HG03066 (cell line): ENCODE results near the gene ABRACL.

Experiments
- ATAC-seq: cut with Tn5 transposase; IDR thresholded peaks from one replicate; pipeline ENCODE4 v1.9.1; 2021; ENCODE audit warnings: low read depth; ENCODE audit not compliant: unreplicated experiment

Gene ABRACL

DNA sequence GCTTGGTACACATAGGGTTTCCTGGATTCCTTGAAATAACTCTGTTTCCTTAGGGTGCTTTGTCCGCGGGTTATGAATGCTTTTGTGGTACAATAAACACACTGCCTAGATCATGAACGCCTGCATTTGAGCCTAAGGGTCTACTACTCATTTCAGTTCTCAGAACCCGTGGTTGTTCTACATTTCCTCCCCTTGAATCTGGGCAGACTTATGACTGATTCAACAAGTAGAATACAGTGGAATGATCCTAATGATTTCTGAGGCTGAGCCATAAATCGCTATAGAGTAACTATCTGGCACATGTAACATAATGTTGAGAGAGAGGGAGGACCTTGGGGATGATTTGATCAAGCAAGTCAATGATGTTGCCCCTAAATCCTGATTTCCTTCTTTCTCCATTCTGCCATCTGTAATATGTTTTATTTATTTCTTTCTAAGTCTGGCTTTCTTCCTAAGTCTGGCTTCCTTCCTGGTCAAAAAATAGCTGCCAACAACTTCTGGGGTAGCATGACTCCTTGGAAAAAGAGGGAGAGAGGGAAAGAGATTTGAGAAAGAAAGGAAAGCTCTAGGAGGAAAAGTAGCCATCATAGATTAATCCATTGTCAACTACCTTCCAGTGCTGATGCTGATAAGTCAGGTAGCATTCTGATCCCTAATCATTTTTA, 23.0 kb downstream of the ABRACL start:
- ATAC-seq = no peak

DNA sequence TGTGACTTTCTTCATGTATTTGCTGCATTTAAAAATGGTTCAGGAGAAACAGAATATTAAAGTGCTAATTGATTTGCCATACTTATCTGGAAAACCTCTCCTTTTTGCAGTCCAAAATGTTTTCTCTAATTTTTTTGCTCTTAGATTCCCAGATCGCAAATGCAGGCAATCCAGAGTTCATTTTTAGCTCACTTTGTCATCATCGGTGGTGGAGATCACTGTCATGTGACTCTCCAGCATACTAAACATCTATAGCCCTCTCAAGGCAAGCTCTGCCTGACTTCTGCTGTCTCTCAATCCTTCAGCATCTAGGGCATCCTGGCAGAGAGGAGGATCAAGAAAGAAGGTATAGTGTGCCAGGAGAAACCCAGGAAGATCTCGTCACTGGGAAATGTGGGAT, 24.8 kb downstream of the ABRACL start:
- ATAC-seq = no peak

DNA sequence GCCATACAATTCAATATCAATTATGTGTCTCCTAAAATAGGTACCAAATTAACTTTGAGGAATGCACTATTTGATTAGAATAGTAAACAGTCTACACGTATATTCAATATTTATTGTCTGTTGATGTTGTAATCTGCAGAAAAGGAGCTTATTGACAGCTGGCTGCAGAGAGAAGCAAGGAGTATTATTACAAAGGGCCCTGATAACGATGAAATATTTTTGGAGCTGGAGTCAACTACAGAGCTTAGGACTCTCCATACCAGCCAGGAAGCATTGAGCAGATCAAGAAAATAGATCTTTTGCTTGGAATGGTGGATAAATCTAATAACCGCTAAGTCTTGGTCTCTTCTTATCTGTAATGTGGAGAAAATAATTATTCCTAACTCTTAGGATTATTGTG, 25.5 kb downstream of the ABRACL start:
- ATAC-seq = no peak

DNA sequence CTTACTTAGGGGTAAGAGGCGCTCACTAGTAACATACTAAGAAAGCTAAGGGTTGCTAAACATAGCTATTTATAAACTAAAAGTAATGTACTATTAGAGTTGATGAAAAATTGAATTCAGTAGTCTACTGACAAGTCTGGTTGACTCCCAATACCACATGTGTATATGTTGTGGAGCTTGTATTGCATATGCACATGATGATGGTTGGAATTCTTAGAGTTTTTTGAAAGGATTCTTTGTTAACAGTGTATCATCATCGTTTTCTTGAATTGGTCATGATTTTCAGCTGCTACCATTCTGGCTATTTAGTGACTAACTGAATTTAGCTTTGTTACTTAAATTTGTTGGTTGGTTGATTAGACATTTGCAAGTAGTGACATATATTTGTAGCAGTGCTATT, 27.2 kb downstream of the ABRACL start:
- no peak for ATAC-seq

GRCh38 chr6:139058029-139058428, 29.5 kb downstream of the ABRACL start:
- ATAC-seq = no peak

DNA sequence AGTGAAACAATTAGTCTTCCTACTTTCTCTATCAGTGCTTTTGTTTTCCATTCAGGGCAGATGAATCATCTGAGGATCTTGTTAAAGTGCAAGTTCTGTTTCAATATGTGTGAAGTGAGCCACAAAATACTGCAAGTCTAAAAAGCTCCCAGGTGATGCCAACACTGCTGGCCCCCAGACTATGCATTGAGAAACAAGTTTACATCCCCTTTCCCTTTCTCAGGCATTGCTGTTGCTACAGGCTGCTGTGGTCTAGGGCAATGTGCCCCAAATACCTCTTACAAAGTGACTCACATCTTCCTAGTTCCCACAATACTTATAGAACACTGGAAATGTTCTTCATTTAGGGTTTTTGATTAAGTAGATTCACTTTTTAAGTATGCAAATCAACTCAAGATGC, 31.8 kb downstream of the ABRACL start:
- no peak for ATAC-seq

- ATAC-seq = no peak
Observed at GRCh38 chr6:139062932-139063646, 34.5 kb downstream of the ABRACL start.

- ATAC-seq = no peak
Observed at GRCh38 chr6:139064981-139065665, 36.6 kb downstream of the ABRACL start.

- ATAC-seq = no peak
Observed at GRCh38 chr6:139066080-139066479, 37.5 kb downstream of the ABRACL start.

GRCh38 chr6:139068846-139069245, 40.3 kb downstream of the ABRACL start:
- no peak for ATAC-seq

DNA sequence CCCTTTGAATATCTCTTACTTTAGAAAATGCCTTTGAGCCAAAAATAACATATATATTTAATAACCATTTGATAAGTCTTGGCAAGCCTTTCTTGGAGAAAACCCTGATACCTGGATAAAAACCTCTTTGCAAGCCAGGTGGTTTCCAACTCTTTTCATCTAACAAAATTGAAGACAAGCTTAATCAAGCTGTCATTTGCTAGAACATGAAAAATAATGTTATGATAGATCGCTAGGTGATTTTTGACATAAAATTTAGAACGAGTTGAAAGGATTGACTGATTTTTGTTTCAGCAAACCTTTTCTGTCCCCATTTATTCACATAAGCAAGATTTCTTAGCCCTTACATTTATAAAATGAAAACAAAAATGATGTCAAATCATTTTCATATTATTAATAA, 44.6 kb downstream of the ABRACL start:
- ATAC-seq = no peak

GRCh38 chr6:139079018-139079417, 50.5 kb downstream of the ABRACL start:
- no peak for ATAC-seq

DNA sequence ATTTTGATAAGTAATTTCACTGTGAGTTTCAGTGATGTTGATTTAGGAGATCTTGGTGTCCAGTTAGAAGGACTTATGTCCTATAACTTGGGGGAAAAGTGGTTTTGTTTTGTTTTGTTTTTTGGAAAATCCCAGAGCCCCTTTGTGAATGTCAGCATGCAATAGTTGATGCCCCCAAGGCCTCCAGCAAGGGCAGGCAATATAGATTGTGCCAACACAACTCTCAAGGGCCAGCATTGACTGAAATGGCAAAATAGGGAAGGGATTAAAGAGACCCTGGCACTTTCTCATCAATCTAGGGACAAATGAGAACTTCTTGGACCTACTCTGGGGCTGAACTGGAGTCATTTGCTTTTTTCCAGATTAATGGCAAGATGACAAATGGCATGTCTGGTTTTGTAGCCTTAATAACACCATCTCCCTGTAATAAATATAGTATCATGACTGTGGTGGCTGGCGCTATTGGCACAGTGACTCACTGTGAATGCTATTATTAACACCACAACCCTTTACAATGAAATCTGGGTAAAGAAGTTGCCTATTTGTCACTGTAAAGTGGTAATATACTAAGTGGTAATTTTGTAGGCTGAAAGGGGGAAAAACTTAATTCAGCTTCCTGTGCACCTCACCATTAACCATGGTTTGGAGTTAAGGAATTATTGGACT, 51.8 kb downstream of the ABRACL start:
- ATAC-seq = no peak

GRCh38 chr6:139081471-139081870, 52.9 kb downstream of the ABRACL start:
- ATAC-seq = no peak

DNA sequence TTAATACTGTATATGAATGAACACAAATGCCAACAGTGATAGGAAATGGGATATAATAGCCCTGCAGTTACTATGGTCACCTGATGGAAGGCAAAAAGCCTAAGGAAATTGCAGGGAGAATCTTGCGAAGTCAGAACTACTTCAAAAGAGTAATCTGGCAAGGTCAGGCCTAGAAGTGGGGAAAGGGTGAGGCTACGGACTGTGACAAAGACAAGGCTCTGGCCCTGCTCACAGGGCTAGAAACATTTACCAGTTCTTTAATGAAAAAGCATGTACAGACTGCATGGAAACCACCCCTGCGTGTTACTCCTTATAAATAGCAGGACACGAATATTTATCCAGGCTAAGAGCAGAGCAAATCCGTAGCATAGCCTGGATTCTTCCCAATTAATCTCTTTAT, 53.8 kb downstream of the ABRACL start:
- ATAC-seq = no peak

GRCh38 chr6:139091826-139092225, 63.3 kb downstream of the ABRACL start:
- ATAC-seq = no peak
